GM12878 (cell line): Measurements from ENCODE around the gene PIEZO2. TPM values are rescaled to one million over a fixed set of nuclear protein-coding genes. Genes with fewer than 3 reads are reported as not detected.

Experiments
- ATAC-seq: fragments of 200-7000 bp; cut with Tn5 transposase; 3 replicates; pipeline ENCODE4 v1.9.1; 2020; ENCODE audit warnings: mild to moderate bottlenecking, moderate library complexity
- BruUV-seq: library from RNA; stranded (reverse); fragments of 400-500 nt; replicated peaks from 2 replicates; lab custom pipeline; 2021; lab: Mats Ljungman, UMichigan
- CTCF ChIA-PET: fragments of 300-600 bp; sonication (Branson Sonifier 250); formaldehyde crosslinking; extraction: SDS; loops from one replicate; lab custom pipeline; 2021; ENCODE audit warnings: inconsistent platforms; lab: Yijun Ruan, JAX
- POLR2A ChIA-PET: fragments of 350-600 bp; formaldehyde crosslinking; extraction: SDS; loops from one replicate; lab custom pipeline; 2021; ENCODE audit warnings: inconsistent platforms; lab: Charles Lee
- RAD21 ChIA-PET: fragments of 300-600 bp; sonication (Branson Sonifier 250); formaldehyde crosslinking; loops from one replicate; lab custom pipeline; 2023; ENCODE audit warnings: antibody characterized with exemption; ENCODE audit not compliant: unreplicated experiment; lab: Charles Lee
- SMC1A ChIA-PET: fragments of 300-600 bp; sonication (Branson Sonifier 250); formaldehyde crosslinking; loops from one replicate; lab custom pipeline; 2023; ENCODE audit not compliant: unreplicated experiment, uncharacterized antibody; lab: Charles Lee
- DNase-seq: peaks from one replicate; pipeline ENCODE4 v3.0.0-alpha.2; 2011; ENCODE audit warnings: low read depth, low spot score
- FAIRE-seq: peaks from 3 replicates; lab custom pipeline; 2011; peaks lifted over from hg19 to GRCh38; lab: Jason Lieb, UNC
- H2AFZ ChIP-seq: 2 replicates; pipeline ENCODE4 v1.6.0; 2011; ENCODE audit warnings: low read depth, low read length, control low read depth; ENCODE audit not compliant: control insufficient read depth
- H3K27ac ChIP-seq: 2 replicates; pipeline ENCODE4 v1.5.1; 2011; ENCODE audit warnings: control low read depth; ENCODE audit not compliant: control insufficient read depth, insufficient read depth
- H3K27me3 ChIP-seq, 2 experiments: replicated peaks in 1 of 2; 2 replicates each; pipeline versions ENCODE4 v1.6.0 to v1.6.1; 2011; ENCODE audit warnings: low read length in 1 of 2; ENCODE audit not compliant: control insufficient read depth in 2 of 2, insufficient read depth in 2 of 2
- H3K36me3 ChIP-seq, 2 experiments: 2 replicates each; pipeline ENCODE4 v1.5.1; 2011; ENCODE audit warnings: low read length in 1 of 2; ENCODE audit not compliant: control insufficient read depth in 2 of 2, insufficient read depth in 2 of 2
- H3K4me1 ChIP-seq: 2 replicates; pipeline ENCODE4 v1.6.1; 2011; ENCODE audit warnings: mild to moderate bottlenecking, low read length, moderate library complexity, mixed read lengths; ENCODE audit not compliant: control insufficient read depth, insufficient read depth
- H3K4me2 ChIP-seq: 2 replicates; pipeline ENCODE4 v1.6.0; 2011; ENCODE audit warnings: control low read depth; ENCODE audit not compliant: control insufficient read depth, insufficient read depth
- H3K4me3 ChIP-seq: fragments of 200-600 bp; sonication (generic); 2 replicates; pipeline ENCODE4 v1.5.1; 2016
- H3K79me2 ChIP-seq: 2 replicates; pipeline ENCODE4 v1.6.0; 2011; ENCODE audit warnings: low read length; ENCODE audit not compliant: control insufficient read depth, insufficient read depth
- H3K9ac ChIP-seq: 2 replicates; pipeline ENCODE4 v1.8.0; 2011; ENCODE audit warnings: low read length, control low read depth, mixed read lengths; ENCODE audit not compliant: control insufficient read depth, insufficient read depth
- H3K9me3 ChIP-seq: replicated peaks from 3 replicates; pipeline ENCODE4 v1.5.1; 2011; ENCODE audit warnings: mild to moderate bottlenecking, low read length; ENCODE audit not compliant: control insufficient read depth, insufficient read depth
- H4K20me1 ChIP-seq: 2 replicates; pipeline ENCODE4 v1.6.0; 2011; ENCODE audit not compliant: control insufficient read depth, insufficient read depth
- ASH2L ChIP-seq: fragments of 300-600, 200-600 bp; sonication (generic); IDR thresholded peaks from 2 replicates; pipeline ENCODE4 v1.6.1; 2017; ENCODE audit warnings: low read depth, mild to moderate bottlenecking, borderline replicate concordance
- ATF7 ChIP-seq: fragments of 450-650 bp; IDR thresholded peaks from 2 replicates; pipeline ENCODE4 v1.6.1; 2016; ENCODE audit warnings: low read depth, mild to moderate bottlenecking
- CHD2 ChIP-seq: IDR thresholded peaks from 2 replicates; pipeline ENCODE4 v1.6.1; 2011; ENCODE audit warnings: low read depth, low read length, improper control_type of control experiment, borderline replicate concordance
- ESRRA ChIP-seq: IDR thresholded peaks from 2 replicates; pipeline ENCODE4 v1.6.1; 2012; ENCODE audit warnings: mild to moderate bottlenecking, low read length, improper control_type of control experiment
- MTA2 ChIP-seq: fragments of 450-650 bp; IDR thresholded peaks from 2 replicates; pipeline ENCODE4 v1.6.1; 2016; ENCODE audit warnings: low read depth, mild to moderate bottlenecking, moderate library complexity
- POLR2AphosphoS2 ChIP-seq: IDR thresholded peaks from 2 replicates; pipeline ENCODE4 v1.6.1; 2011; ENCODE audit warnings: low read depth, mild to moderate bottlenecking, low read length, improper control_type of control experiment, moderate library complexity
- SRF ChIP-seq, 2 experiments: IDR thresholded peaks; 2 replicates each; pipeline ENCODE4 v1.6.1; 2011; ENCODE audit warnings: low read depth in 2 of 2, low read length in 2 of 2, mild to moderate bottlenecking in 1 of 2, moderate library complexity in 1 of 2
- SUPT20H ChIP-seq: IDR thresholded peaks from 2 replicates; pipeline ENCODE4 v1.6.1; 2011; ENCODE audit warnings: low read depth, mild to moderate bottlenecking, low read length, moderate library complexity, borderline replicate concordance; ENCODE audit not compliant: control insufficient read depth
- SUZ12 ChIP-seq: fragments of 200-600 bp; sonication (generic); IDR thresholded peaks from one replicate; pipeline ENCODE4 v1.6.1; 2018; ENCODE audit warnings: antibody characterized with exemption, mild to moderate bottlenecking; ENCODE audit not compliant: unreplicated experiment
- YBX1 ChIP-seq: fragments of 450-650 bp; IDR thresholded peaks from 2 replicates; pipeline ENCODE4 v1.6.1; 2016; ENCODE audit warnings: antibody characterized with exemption
- WGBS: methylation state at CpG from one replicate; pipeline ENCODE4 v1.1.6; 2016; ENCODE audit warnings: low lambda C conversion rate; ENCODE audit not compliant: insufficient replicate concordance, insufficient coverage; ENCODE audit errors: missing lambda C conversion rate; 5-methylcytosine and 5-hydroxymethylcytosine counted together
- in situ Hi-C: fragments of 300-500 bp; cut with MboI; formaldehyde crosslinking; loops from 9 replicates; pipeline ENCODE4 v1.14.3; 2018; ENCODE audit warnings: mixed read lengths
- intact Hi-C: fragments of 100-400 bp; cut with micrococcal nuclease; formaldehyde crosslinking; loops from one replicate; pipeline ENCODE4 v1.14.2; 2022; ENCODE audit not compliant: unreplicated experiment
- polyA plus RNA-seq, 11 experiments: library from polyadenylated mRNA; depleted of rRNA in 4 of 11; unstranded in 6 of 11; stranded (reverse) in 5 of 11; fragments of >200 nt; fragmentation: Nextera tagmentation in 4 of 11; fragmentation: Illumina TruSeq in 1 of 11; extraction: Ambion mirVana in 4 of 11; extraction: Trizol in 1 of 11; gene quantifications; 1 replicate in 1 of 11; 2 replicates in 10 of 11; pipeline versions ENCODE4 v1.2.1 to v1.2.3, GENCODE V29; 2011 to 2016; ENCODE audit warnings: inconsistent platforms in 2 of 11, missing spikeins in 2 of 11, low read depth in 1 of 11
- total RNA-seq, 4 experiments: library from RNA; depleted of rRNA in 3 of 4; stranded (reverse); fragments of >200 nt in 3 of 4; fragmentation: Illumina TruSeq in 1 of 4; extraction: Trizol in 1 of 4; gene quantifications; 2 replicates each; pipeline versions ENCODE4 v1.2.1 to v1.2.3, GENCODE V29; 2013 to 2021
- TF ChIP-seq, protein P1 (sequence below): IDR thresholded peaks from 2 replicates; pipeline ENCODE4 v1.6.1; 2012; ENCODE audit warnings: low read length, inconsistent platforms
- TF ChIP-seq, protein P2 (sequence below): fragments of 450-650 bp; IDR thresholded peaks from 2 replicates; pipeline ENCODE4 v1.6.1; 2017; ENCODE audit warnings: mild to moderate bottlenecking, low read depth, inconsistent platforms; ENCODE audit not compliant: poor library complexity, severe bottlenecking
- TF ChIP-seq, protein P3 (sequence below): IDR thresholded peaks from 2 replicates; pipeline ENCODE4 v1.6.1; 2012; ENCODE audit warnings: mild to moderate bottlenecking, low read depth, low read length

Gene PIEZO2
- total and polyA plus RNA-seq, 10 of the 15 experiments (the other 5 are each of a cell fraction or from before 2014, with no cell fraction given): 6.7 to 42.3 (median 27.4) TPM

GRCh38 chr18:10875811-10876210, 273.6 kb downstream of the PIEZO2 start (continued):
- TF ChIP-seq, protein P1, sequence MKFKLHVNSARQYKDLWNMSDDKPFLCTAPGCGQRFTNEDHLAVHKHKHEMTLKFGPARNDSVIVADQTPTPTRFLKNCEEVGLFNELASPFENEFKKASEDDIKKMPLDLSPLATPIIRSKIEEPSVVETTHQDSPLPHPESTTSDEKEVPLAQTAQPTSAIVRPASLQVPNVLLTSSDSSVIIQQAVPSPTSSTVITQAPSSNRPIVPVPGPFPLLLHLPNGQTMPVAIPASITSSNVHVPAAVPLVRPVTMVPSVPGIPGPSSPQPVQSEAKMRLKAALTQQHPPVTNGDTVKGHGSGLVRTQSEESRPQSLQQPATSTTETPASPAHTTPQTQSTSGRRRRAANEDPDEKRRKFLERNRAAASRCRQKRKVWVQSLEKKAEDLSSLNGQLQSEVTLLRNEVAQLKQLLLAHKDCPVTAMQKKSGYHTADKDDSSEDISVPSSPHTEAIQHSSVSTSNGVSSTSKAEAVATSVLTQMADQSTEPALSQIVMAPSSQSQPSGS: no peak; the same call in 1 of the 2 replicates
- TF ChIP-seq YBX1 (no peak), MTA2 (peak; percentile 73), ATF7 (peak; percentile 39; the same call in 1 of the 2 replicates), SUPT20H (no peak)
- TF ChIP-seq, protein P2, sequence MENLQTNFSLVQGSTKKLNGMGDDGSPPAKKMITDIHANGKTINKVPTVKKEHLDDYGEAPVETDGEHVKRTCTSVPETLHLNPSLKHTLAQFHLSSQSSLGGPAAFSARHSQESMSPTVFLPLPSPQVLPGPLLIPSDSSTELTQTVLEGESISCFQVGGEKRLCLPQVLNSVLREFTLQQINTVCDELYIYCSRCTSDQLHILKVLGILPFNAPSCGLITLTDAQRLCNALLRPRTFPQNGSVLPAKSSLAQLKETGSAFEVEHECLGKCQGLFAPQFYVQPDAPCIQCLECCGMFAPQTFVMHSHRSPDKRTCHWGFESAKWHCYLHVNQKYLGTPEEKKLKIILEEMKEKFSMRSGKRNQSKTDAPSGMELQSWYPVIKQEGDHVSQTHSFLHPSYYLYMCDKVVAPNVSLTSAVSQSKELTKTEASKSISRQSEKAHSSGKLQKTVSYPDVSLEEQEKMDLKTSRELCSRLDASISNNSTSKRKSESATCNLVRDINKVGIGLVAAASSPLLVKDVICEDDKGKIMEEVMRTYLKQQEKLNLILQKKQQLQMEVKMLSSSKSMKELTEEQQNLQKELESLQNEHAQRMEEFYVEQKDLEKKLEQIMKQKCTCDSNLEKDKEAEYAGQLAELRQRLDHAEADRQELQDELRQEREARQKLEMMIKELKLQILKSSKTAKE: no peak

DNA sequence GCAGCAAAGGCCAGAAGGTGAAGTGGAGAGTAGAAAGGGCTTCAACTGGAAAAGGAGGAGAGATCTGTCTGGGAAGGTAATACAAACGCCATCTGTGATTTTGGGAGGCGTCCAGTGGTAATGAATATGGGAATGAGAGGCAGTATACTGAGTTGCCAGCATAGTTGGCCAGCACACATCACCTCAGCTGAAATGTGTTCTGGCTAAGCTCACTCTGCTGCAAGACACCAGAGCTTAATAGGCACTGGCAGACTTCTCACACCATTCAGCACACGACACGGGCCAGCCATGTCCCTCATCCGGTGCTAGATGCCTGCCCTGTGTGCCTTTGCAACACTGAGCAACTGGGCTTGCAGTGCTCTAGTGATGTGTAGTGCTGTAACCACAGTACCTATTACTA, 277.1 kb downstream of the PIEZO2 start:
- intact Hi-C loops: no loop called here
- no peak for FAIRE-seq
- H3K27ac ChIP-seq: peak overlapping the region; percentile 28; the same call in 1 of the 2 replicates
- CTCF ChIA-PET: interaction anchor here (1.0 to 8.3 kb wide), 4 partner anchors 17 to 282 kb away, joined by 3 to 70 read pairs (median 10); no protein-coding TSS in a partner anchor
- no peak; the same call in 2 of the 3 replicates for ATAC-seq
- no peak overlapping the region for H3K9ac ChIP-seq
- H3K4me3 ChIP-seq: no peak overlapping the region
- H3K27me3 ChIP-seq: no peaks in the 10 kb centered on the region
- POLR2A ChIA-PET: interaction anchor here (1.2 kb wide), 1 partner anchor 16 kb away, joined by 3 read pairs; no protein-coding TSS in a partner anchor
- SMC1A ChIA-PET: interaction anchor here (1.2 to 8.5 kb wide), 9 partner anchors 16 to 212 kb away, joined by 3 to 96 read pairs (median 6); no protein-coding TSS in a partner anchor
- no peak for TF ChIP-seq ESRRA
- TF ChIP-seq SRF (IDR thresholded peaks at IDR 0.05; ENCODE audit: low read depth in 2 of 2, low read length in 2 of 2): no peak
- TF ChIP-seq, protein P3, sequence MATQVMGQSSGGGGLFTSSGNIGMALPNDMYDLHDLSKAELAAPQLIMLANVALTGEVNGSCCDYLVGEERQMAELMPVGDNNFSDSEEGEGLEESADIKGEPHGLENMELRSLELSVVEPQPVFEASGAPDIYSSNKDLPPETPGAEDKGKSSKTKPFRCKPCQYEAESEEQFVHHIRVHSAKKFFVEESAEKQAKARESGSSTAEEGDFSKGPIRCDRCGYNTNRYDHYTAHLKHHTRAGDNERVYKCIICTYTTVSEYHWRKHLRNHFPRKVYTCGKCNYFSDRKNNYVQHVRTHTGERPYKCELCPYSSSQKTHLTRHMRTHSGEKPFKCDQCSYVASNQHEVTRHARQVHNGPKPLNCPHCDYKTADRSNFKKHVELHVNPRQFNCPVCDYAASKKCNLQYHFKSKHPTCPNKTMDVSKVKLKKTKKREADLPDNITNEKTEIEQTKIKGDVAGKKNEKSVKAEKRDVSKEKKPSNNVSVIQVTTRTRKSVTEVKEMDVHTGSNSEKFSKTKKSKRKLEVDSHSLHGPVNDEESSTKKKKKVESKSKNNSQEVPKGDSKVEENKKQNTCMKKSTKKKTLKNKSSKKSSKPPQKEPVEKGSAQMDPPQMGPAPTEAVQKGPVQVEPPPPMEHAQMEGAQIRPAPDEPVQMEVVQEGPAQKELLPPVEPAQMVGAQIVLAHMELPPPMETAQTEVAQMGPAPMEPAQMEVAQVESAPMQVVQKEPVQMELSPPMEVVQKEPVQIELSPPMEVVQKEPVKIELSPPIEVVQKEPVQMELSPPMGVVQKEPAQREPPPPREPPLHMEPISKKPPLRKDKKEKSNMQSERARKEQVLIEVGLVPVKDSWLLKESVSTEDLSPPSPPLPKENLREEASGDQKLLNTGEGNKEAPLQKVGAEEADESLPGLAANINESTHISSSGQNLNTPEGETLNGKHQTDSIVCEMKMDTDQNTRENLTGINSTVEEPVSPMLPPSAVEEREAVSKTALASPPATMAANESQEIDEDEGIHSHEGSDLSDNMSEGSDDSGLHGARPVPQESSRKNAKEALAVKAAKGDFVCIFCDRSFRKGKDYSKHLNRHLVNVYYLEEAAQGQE: no peak
- TF ChIP-seq SUZ12: no peak
- no peak for TF ChIP-seq CHD2
- TF ChIP-seq ASH2L: no peak
- no peak for TF ChIP-seq POLR2AphosphoS2
- H3K4me1 ChIP-seq: peaks cover 25% of the 10 kb centered on the region
- H3K9me3 ChIP-seq: no peaks in the 10 kb centered on the region; the same call in 2 of the 3 replicates
- in situ Hi-C loops: no loop called here
- H3K36me3 ChIP-seq: no peaks in the 10 kb centered on the region; a peak in 1 of 4 replicates
- H3K4me2 ChIP-seq: no peak overlapping the region
- WGBS: 85% methylated on average over 5 of the region's 5 CpGs
- H4K20me1 ChIP-seq: no peaks in the 10 kb centered on the region
- BruUV-seq: no TSS peak
- H2AFZ ChIP-seq: no peak overlapping the region
- no peak for DNase-seq
- RAD21 ChIA-PET: interaction anchor here (1.0 to 7.9 kb wide), 2 partner anchors 20 to 21 kb away, joined by 5 to 53 read pairs; no protein-coding TSS in a partner anchor
- H3K79me2 ChIP-seq: peaks cover 8% of the 10 kb centered on the region
